NCI-H1092 (cell line): ENCODE results near the gene FCHSD2.
"Not testable (repeated sequence)": the region's sequence is repeated elsewhere in the genome, so short reads cannot be mapped to it uniquely, and the experiment has no call there.

Source experiments
- DNase-seq: peaks from one replicate; lab custom pipeline; 2025; lab: John Stamatoyannopoulos, UW

Gene FCHSD2

GRCh38 chr11:73121692-73122091, 20.4 kb downstream of the FCHSD2 start:
- DNase-seq, result no peak

GRCh38 chr11:73117071-73117470, 25.0 kb downstream of the FCHSD2 start:
- DNase-seq, result no peak

GRCh38 chr11:73116636-73117035, 25.5 kb downstream of the FCHSD2 start:
- no peak for DNase-seq

GRCh38 chr11:73114835-73115220, 27.3 kb downstream of the FCHSD2 start:
- no peak for DNase-seq

GRCh38 chr11:73114110-73114834, 27.8 kb downstream of the FCHSD2 start:
- DNase-seq, result no peak

GRCh38 chr11:73113426-73113825, 28.7 kb downstream of the FCHSD2 start:
- no peak for DNase-seq

- no peak for DNase-seq
These were observed 34.5 kb downstream of the FCHSD2 start for GRCh38 chr11:73107597-73107996.

GRCh38 chr11:73106347-73106746, 35.8 kb downstream of the FCHSD2 start:
- DNase-seq, result no peak

GRCh38 chr11:73100578-73100977, 41.5 kb downstream of the FCHSD2 start:
- DNase-seq, result no peak

GRCh38 chr11:73099512-73100266, 42.4 kb downstream of the FCHSD2 start:
- no peak for DNase-seq

- DNase-seq, result no peak
These were observed 46.5 kb downstream of the FCHSD2 start for GRCh38 chr11:73095613-73096012.

GRCh38 chr11:73091521-73092305, 50.4 kb downstream of the FCHSD2 start:
- no peak for DNase-seq

GRCh38 chr11:73087730-73088129, 54.4 kb downstream of the FCHSD2 start:
- no peak for DNase-seq

GRCh38 chr11:73085189-73085875, 56.8 kb downstream of the FCHSD2 start:
- DNase-seq, result no peak

- DNase-seq, result no peak
These were observed 63.5 kb downstream of the FCHSD2 start for GRCh38 chr11:73078631-73079030.

GRCh38 chr11:73077454-73077853, 64.7 kb downstream of the FCHSD2 start:
- no peak for DNase-seq

GRCh38 chr11:73074319-73074718, 67.8 kb downstream of the FCHSD2 start:
- no peak for DNase-seq

- DNase-seq, result no peak
These were observed 69.1 kb downstream of the FCHSD2 start for GRCh38 chr11:73072935-73073481.

GRCh38 chr11:73070653-73071052, 71.5 kb downstream of the FCHSD2 start:
- no peak for DNase-seq

- not testable (repeated sequence) for DNase-seq
These were observed 80.2 kb downstream of the FCHSD2 start for GRCh38 chr11:73061857-73062424.

- DNase-seq, result not testable (repeated sequence)
These were observed 80.7 kb downstream of the FCHSD2 start for GRCh38 chr11:73061434-73061833.
